ENCODE results near the gene RTF1. TPM values are rescaled to one million over a fixed set of nuclear protein-coding genes. Genes with fewer than 3 reads are reported as not detected.

Gene RTF1
- total RNA-seq, 4 donors from 2014 or later: 22.7 to 46.8 (median 24.3) TPM

GRCh38 chr15:41512512-41512939, 95.6 kb downstream of the RTF1 start:
- Histone ChIP-seq H3K27me3 (peaks cover 31 to 34% (median 32%) of the 10 kb centered on the region in 3 donors), H3K4me1 (peaks cover 20 to 27% of the 10 kb centered on the region in 2 donors), H3K4me3 (peak overlapping the region; percentile 36 to 53 (median 45)), H3K27ac (no peak overlapping the region), H3K9me3 (no peaks in the 10 kb centered on the region), H3K36me3 (peaks cover 0 to 4% of the 10 kb centered on the region in 2 donors)
- intact Hi-C loops (cut with DNase I; ENCODE audit: low total_unique reads): no loop called here
- ATAC-seq (peak in 1 of 2 donors; percentile 30), DNase-seq (no peak)
- in situ Hi-C loops (cut with MboI; ENCODE audit: low sequenced_read_pairs in 4 of 4): no loop called here
- no peak for TF ChIP-seq POLR2A (IDR thresholded peaks at IDR 0.05)
- TF ChIP-seq CTCF (IDR thresholded peaks at IDR 0.05 in 4 of 5, conservative IDR thresholded peaks at IDR 0.05 in 1 of 5): no peak

- no peak overlapping the region for H3K27ac ChIP-seq
- DNase-seq (no peak), ATAC-seq (peak; percentile 55 to 58)
- TF ChIP-seq POLR2A (IDR thresholded peaks at IDR 0.05) (no peak), CTCF (IDR thresholded peaks at IDR 0.05 in 4 of 5, conservative IDR thresholded peaks at IDR 0.05 in 1 of 5) (no peak)
- intact Hi-C loops (cut with DNase I; ENCODE audit: low total_unique reads): no loop called here
- peaks cover 31 to 34% (median 32%) of the 10 kb centered on the region in 3 donors for H3K27me3 ChIP-seq
- peak overlapping the region; percentile 36 to 53 (median 45) for H3K4me3 ChIP-seq
- peaks cover 0 to 9% of the 10 kb centered on the region in 2 donors for H3K36me3 ChIP-seq
- in situ Hi-C loops (cut with MboI; ENCODE audit: low sequenced_read_pairs in 4 of 4): no loop called here
- H3K4me1 ChIP-seq: peaks cover 20 to 27% of the 10 kb centered on the region in 2 donors
- no peaks in the 10 kb centered on the region for H3K9me3 ChIP-seq
These were observed 96.1 kb downstream of the RTF1 start for GRCh38 chr15:41512940-41513505.

GRCh38 chr15:41513506-41514227, 96.8 kb downstream of the RTF1 start, which contains the start of gene LTK:
TSS of gene LTK (minus strand) at chr15:41513827. CDS start at chr15:41513709, 118 bp downstream.
- DNase-seq: no peak
- Histone ChIP-seq H3K27me3 (peaks cover 31 to 34% (median 32%) of the 10 kb centered on the region in 3 donors), H3K4me1 (peaks cover 20 to 27% of the 10 kb centered on the region in 2 donors), H3K36me3 (peaks cover 0 to 9% of the 10 kb centered on the region in 2 donors), H3K4me3 (peak within 1 kb of the TSS; percentile 36 to 53 (median 45)), H3K9me3 (no peaks in the 10 kb centered on the region), H3K27ac (no peak within 1 kb of the TSS)
- in situ Hi-C loops (cut with MboI; ENCODE audit: low sequenced_read_pairs in 4 of 4): no loop called here
- no peak for TF ChIP-seq CTCF (IDR thresholded peaks at IDR 0.05 in 4 of 5, conservative IDR thresholded peaks at IDR 0.05 in 1 of 5)
- no peak for TF ChIP-seq POLR2A (IDR thresholded peaks at IDR 0.05)
- intact Hi-C loops (cut with DNase I; ENCODE audit: low total_unique reads): no loop called here
- ATAC-seq: peak in 1 of 2 donors; percentile 27

- Histone ChIP-seq H3K4me3 (no peak overlapping the region), H3K4me1 (peaks cover 10% of the 10 kb centered on the region in 2 donors), H3K36me3 (peaks cover 0 to 9% of the 10 kb centered on the region in 2 donors), H3K27me3 (peaks cover 10 to 14% (median 14%) of the 10 kb centered on the region in 3 donors), H3K27ac (no peak overlapping the region), H3K9me3 (no peaks in the 10 kb centered on the region)
- no peak for TF ChIP-seq POLR2A (IDR thresholded peaks at IDR 0.05)
- TF ChIP-seq CTCF (IDR thresholded peaks at IDR 0.05 in 4 of 5, conservative IDR thresholded peaks at IDR 0.05 in 1 of 5): no peak
- intact Hi-C loops (cut with DNase I; ENCODE audit: low total_unique reads) (no loop called here), in situ Hi-C loops (cut with MboI; ENCODE audit: low sequenced_read_pairs in 4 of 4) (no loop called here)
- DNase-seq: no peak
- ATAC-seq: no peak
These were observed 101.1 kb downstream of the RTF1 start for GRCh38 chr15:41517895-41518449.
